T-helper 1 cell treated with Interleukin-12 subunit alpha and Interleukin-12 subunit beta and Interleukin-4 antibody, amounts not matched to agents 30 μg/mL and 1 μg/mL, for 36 hours (primary cell): ENCODE data around the gene ZNRF1.
"Not testable (repeated sequence)": the region's sequence is repeated elsewhere in the genome, so short reads cannot be mapped to it uniquely, and the experiment has no call there.

Experiments used
- H3K27ac Mint-ChIP-seq: one replicate; pipeline ENCODE4 v1.8.0; 2021; ENCODE audit warnings: mild to moderate bottlenecking, mixed read lengths
- H3K27me3 Mint-ChIP-seq: one replicate; pipeline ENCODE4 v1.8.0; 2021; ENCODE audit warnings: low read depth, mixed read lengths
- H3K36me3 Mint-ChIP-seq: one replicate; pipeline ENCODE4 v1.8.0; 2021; ENCODE audit warnings: low read depth, mixed read lengths
- H3K4me1 Mint-ChIP-seq: one replicate; pipeline ENCODE4 v1.8.0; 2021; ENCODE audit warnings: low read depth, mixed read lengths
- H3K4me3 Mint-ChIP-seq: one replicate; pipeline ENCODE4 v1.8.0; 2021; ENCODE audit warnings: mild to moderate bottlenecking, moderate library complexity, mixed read lengths
- H3K9me3 Mint-ChIP-seq: one replicate; pipeline ENCODE4 v1.8.0; 2021; ENCODE audit warnings: mixed read lengths

ZNRF1 gene

GRCh38 chr16:74998481-74999218 lies at the start of gene ZNRF1:
ZNRF1 (plus strand) TSS chr16:74999024; CDS start chr16:74999672, 648 bp downstream.
- H3K27me3 Mint-ChIP-seq = peaks cover 14% of the 10 kb centered on the region
- H3K27ac Mint-ChIP-seq = peak within 1 kb of the TSS; percentile 85
- peaks cover 35% of the 10 kb centered on the region for H3K4me1 Mint-ChIP-seq
- peaks cover 21% of the 10 kb centered on the region for H3K36me3 Mint-ChIP-seq
- no peaks in the 10 kb centered on the region for H3K9me3 Mint-ChIP-seq
- H3K4me3 Mint-ChIP-seq = peak within 1 kb of the TSS; percentile 90

DNA sequence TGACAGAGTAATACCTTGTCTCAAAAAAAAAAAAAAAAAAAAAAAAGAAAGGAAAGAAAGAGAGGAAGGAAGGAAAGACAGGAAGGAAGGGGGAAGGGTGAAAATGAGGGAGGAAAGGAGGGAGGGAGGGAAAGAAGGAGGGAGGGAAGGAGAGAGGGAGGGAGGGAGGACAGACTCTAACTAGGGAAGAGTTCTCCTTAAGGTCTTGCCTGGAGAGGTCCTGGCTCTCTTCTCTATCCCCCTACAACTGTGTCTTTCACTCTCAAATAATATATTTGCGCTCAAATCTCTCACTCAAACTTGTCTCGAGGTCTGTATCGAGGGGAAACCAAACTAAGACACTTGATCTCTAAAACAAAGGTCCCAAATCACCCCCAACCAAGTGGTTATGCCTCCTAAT lies 49.5 kb upstream of the ZNRF1 start:
- Mint-ChIP-seq H3K4me3 (no peak overlapping the region), H3K27ac (no peak overlapping the region), H3K9me3 (no peaks in the 10 kb centered on the region), H3K36me3 (peaks cover 22% of the 10 kb centered on the region), H3K27me3 (no peaks in the 10 kb centered on the region), H3K4me1 (peaks cover 1% of the 10 kb centered on the region)

GRCh38 chr16:74950511-74950910 lies 48.3 kb upstream of the ZNRF1 start:
- H3K27me3 Mint-ChIP-seq = no peaks in the 10 kb centered on the region
- no peak overlapping the region for H3K4me3 Mint-ChIP-seq
- H3K4me1 Mint-ChIP-seq = peaks cover 1% of the 10 kb centered on the region
- H3K27ac Mint-ChIP-seq = no peak overlapping the region
- no peaks in the 10 kb centered on the region for H3K9me3 Mint-ChIP-seq
- H3K36me3 Mint-ChIP-seq = peaks cover 25% of the 10 kb centered on the region

GRCh38 chr16:74951206-74951605 lies 47.6 kb upstream of the ZNRF1 start:
- H3K4me3 Mint-ChIP-seq = no peak overlapping the region
- H3K27ac Mint-ChIP-seq = no peak overlapping the region
- H3K36me3 Mint-ChIP-seq = peaks cover 30% of the 10 kb centered on the region
- H3K4me1 Mint-ChIP-seq = peaks cover 1% of the 10 kb centered on the region
- H3K9me3 Mint-ChIP-seq = no peaks in the 10 kb centered on the region
- H3K27me3 Mint-ChIP-seq = no peaks in the 10 kb centered on the region

- H3K36me3 Mint-ChIP-seq = peaks cover 33% of the 10 kb centered on the region
- no peak overlapping the region for H3K4me3 Mint-ChIP-seq
- no peaks in the 10 kb centered on the region for H3K27me3 Mint-ChIP-seq
- H3K4me1 Mint-ChIP-seq = peaks cover 1% of the 10 kb centered on the region
- H3K9me3 Mint-ChIP-seq = no peaks in the 10 kb centered on the region
- no peak overlapping the region for H3K27ac Mint-ChIP-seq
Observed at GRCh38 chr16:74951681-74952080, 47.1 kb upstream of the ZNRF1 start.

- no peak overlapping the region for H3K27ac Mint-ChIP-seq
- no peak overlapping the region for H3K4me3 Mint-ChIP-seq
- H3K27me3 Mint-ChIP-seq = no peaks in the 10 kb centered on the region
- no peaks in the 10 kb centered on the region for H3K9me3 Mint-ChIP-seq
- peaks cover 26% of the 10 kb centered on the region for H3K36me3 Mint-ChIP-seq
- peaks cover 6% of the 10 kb centered on the region for H3K4me1 Mint-ChIP-seq
Observed at GRCh38 chr16:74954763-74955162, 44.1 kb upstream of the ZNRF1 start.

GRCh38 chr16:74973304-74973703 lies 25.5 kb upstream of the ZNRF1 start:
- peaks cover 11% of the 10 kb centered on the region for H3K36me3 Mint-ChIP-seq
- no peak overlapping the region for H3K4me3 Mint-ChIP-seq
- no peaks in the 10 kb centered on the region for H3K9me3 Mint-ChIP-seq
- no peak overlapping the region for H3K27ac Mint-ChIP-seq
- peaks cover 9% of the 10 kb centered on the region for H3K4me1 Mint-ChIP-seq
- H3K27me3 Mint-ChIP-seq = no peaks in the 10 kb centered on the region

- Mint-ChIP-seq H3K27ac (no peak overlapping the region), H3K4me1 (peaks cover 3% of the 10 kb centered on the region), H3K27me3 (no peaks in the 10 kb centered on the region), H3K4me3 (no peak overlapping the region), H3K36me3 (peaks cover 10% of the 10 kb centered on the region), H3K9me3 (no peaks in the 10 kb centered on the region)
Observed at GRCh38 chr16:74975591-74975990, 23.2 kb upstream of the ZNRF1 start.

- Mint-ChIP-seq H3K9me3 (no peaks in the 10 kb centered on the region), H3K36me3 (peaks cover 7% of the 10 kb centered on the region), H3K4me1 (peaks cover 12% of the 10 kb centered on the region), H3K4me3 (no peak overlapping the region), H3K27ac (no peak overlapping the region), H3K27me3 (no peaks in the 10 kb centered on the region)
Observed at GRCh38 chr16:74982256-74982655, 16.6 kb upstream of the ZNRF1 start.

GRCh38 chr16:74984194-74984528 lies 14.7 kb upstream of the ZNRF1 start:
- Mint-ChIP-seq H3K4me3 (peak overlapping the region; percentile 96), H3K27me3 (no peaks in the 10 kb centered on the region), H3K27ac (peak overlapping the region; percentile 81), H3K36me3 (peaks cover 2% of the 10 kb centered on the region), H3K9me3 (no peaks in the 10 kb centered on the region), H3K4me1 (peaks cover 10% of the 10 kb centered on the region)

DNA sequence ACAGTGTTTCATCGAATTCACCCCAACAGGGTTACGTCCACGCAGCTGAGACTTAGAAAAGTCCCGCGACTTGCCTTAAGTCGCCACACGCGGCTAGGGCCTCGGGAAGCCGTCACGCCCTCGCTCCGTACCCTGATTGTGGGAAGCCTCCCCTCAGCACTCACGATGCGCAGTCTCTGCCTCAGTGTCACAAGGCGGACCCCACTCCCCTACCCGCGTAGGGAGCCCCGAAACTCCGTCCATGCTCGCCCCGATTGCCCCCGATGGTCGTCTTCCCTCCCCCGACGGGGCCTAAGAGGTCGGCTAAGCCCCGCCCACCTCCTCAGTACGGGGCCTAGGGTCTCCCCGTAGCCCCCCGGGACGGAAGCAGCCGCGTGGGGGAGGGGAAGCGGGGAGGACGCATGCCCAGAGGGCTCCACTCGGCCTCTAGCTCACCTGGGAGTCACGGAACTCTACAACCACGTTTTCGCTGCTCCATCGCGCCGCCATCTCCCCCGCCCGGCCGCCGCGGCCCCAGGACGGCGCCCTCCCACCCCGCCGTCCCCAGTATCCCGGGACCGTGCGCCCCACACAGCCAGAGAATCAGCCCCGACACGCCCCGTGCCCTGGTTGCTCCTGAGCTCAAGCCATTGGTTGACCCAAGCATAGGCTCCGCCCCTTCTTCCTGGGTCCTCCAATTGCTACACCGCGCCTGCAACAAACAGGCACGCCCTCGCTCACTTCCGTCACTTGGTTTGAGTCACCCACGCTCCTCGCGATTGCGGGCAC lies 14.1 kb upstream of the ZNRF1 start, which contains the start of gene WDR59:
Gene WDR59, minus strand, starts transcription at position 595 of the 768 bp plus-strand sequence. Its CDS starts 106 bp downstream, at position 489.
- H3K4me1 Mint-ChIP-seq = peaks cover 10% of the 10 kb centered on the region
- peak within 1 kb of the TSS; percentile 94 for H3K27ac Mint-ChIP-seq
- no peaks in the 10 kb centered on the region for H3K27me3 Mint-ChIP-seq
- peaks cover 2% of the 10 kb centered on the region for H3K36me3 Mint-ChIP-seq
- H3K9me3 Mint-ChIP-seq = no peaks in the 10 kb centered on the region
- peak within 1 kb of the TSS; percentile 96 for H3K4me3 Mint-ChIP-seq

GRCh38 chr16:74987027-74987681 lies 11.7 kb upstream of the ZNRF1 start:
- no peak overlapping the region for H3K27ac Mint-ChIP-seq
- no peaks in the 10 kb centered on the region for H3K27me3 Mint-ChIP-seq
- H3K9me3 Mint-ChIP-seq = no peaks in the 10 kb centered on the region
- H3K4me3 Mint-ChIP-seq = no peak overlapping the region
- peaks cover 9% of the 10 kb centered on the region for H3K4me1 Mint-ChIP-seq
- peaks cover 2% of the 10 kb centered on the region for H3K36me3 Mint-ChIP-seq

DNA sequence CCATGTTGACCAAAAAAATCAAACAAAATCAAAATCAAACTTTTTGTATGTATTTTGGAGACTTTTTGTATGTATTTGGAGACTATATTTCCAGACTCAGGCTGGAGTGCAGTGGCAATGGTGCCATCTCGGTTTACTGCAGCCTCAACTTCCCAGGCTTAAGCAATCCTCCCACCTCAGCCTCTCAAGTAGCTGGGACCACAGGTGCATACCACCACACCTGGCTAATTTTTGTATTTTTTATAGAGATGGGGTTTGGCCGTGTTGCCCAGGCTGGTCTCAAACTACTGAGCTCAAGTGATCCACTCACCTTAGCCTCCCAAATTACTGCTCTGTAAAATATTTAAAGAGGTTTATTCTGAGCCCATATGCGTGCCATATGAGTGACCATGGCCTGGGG lies 9.0 kb upstream of the ZNRF1 start:
- not testable (repeated sequence) for H3K27me3 Mint-ChIP-seq, H3K4me3 Mint-ChIP-seq

GRCh38 chr16:74990832-74991231 lies 8.0 kb upstream of the ZNRF1 start:
- H3K9me3 Mint-ChIP-seq = no peaks in the 10 kb centered on the region

More for the DNA sequence above, 9.0 kb upstream of the ZNRF1 start:
- H3K27ac Mint-ChIP-seq, H3K9me3 Mint-ChIP-seq, H3K36me3 Mint-ChIP-seq, H3K4me1 Mint-ChIP-seq: not testable (repeated sequence)

GRCh38 chr16:74991268-74991592 lies 7.6 kb upstream of the ZNRF1 start:
- Mint-ChIP-seq H3K9me3 (no peaks in the 10 kb centered on the region), H3K27me3 (peaks cover 12% of the 10 kb centered on the region), H3K36me3 (no peaks in the 10 kb centered on the region), H3K4me1 (no peaks in the 10 kb centered on the region), H3K27ac (no peak overlapping the region), H3K4me3 (no peak overlapping the region)

More at GRCh38 chr16:74990832-74991231, 8.0 kb upstream of the ZNRF1 start:
- H3K4me1 Mint-ChIP-seq = no peaks in the 10 kb centered on the region
- no peaks in the 10 kb centered on the region for H3K36me3 Mint-ChIP-seq
- H3K27ac Mint-ChIP-seq = no peak overlapping the region
- peaks cover 9% of the 10 kb centered on the region for H3K27me3 Mint-ChIP-seq
- H3K4me3 Mint-ChIP-seq = no peak overlapping the region
